ENCODE results near the gene PDRG1. TPM values are rescaled to one million over a fixed set of nuclear protein-coding genes. Genes with fewer than 3 reads are reported as not detected.

PDRG1 gene
- polyA plus RNA-seq, 3 donors: 20.6 to 21.3 (median 20.9) TPM

- no peak for DNase-seq
Observed at GRCh38 chr20:31910071-31910803, 41.6 kb downstream of the PDRG1 start.

GRCh38 chr20:31909253-31910070, 42.4 kb downstream of the PDRG1 start:
- no peak for DNase-seq

- no peak for DNase-seq
Observed at GRCh38 chr20:31908424-31908823, 43.4 kb downstream of the PDRG1 start.

- DNase-seq: no peak
Observed at GRCh38 chr20:31908016-31908415, 43.8 kb downstream of the PDRG1 start.

GRCh38 chr20:31907046-31907445, 44.8 kb downstream of the PDRG1 start:
- DNase-seq: no peak

DNA sequence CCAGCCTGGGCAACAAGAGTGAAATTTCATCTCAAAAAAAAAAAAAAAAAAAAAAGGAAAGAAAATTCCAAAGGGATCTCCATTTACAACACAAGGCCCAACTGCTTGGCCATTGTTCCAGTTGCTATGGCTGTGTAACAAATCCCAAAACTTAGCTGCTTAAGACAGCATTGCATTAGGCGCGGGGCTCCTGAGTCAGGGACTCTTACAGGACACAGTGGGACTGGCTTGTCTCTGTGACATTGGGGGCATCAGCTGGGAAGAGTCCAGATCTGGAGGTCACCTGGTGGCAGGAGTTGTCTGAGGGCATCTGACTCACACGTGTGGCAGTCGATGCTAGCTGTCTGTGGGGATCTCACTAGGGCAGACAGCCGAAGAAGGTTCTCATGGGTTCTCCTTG, 45.8 kb downstream of the PDRG1 start:
- no peak for DNase-seq

DNA sequence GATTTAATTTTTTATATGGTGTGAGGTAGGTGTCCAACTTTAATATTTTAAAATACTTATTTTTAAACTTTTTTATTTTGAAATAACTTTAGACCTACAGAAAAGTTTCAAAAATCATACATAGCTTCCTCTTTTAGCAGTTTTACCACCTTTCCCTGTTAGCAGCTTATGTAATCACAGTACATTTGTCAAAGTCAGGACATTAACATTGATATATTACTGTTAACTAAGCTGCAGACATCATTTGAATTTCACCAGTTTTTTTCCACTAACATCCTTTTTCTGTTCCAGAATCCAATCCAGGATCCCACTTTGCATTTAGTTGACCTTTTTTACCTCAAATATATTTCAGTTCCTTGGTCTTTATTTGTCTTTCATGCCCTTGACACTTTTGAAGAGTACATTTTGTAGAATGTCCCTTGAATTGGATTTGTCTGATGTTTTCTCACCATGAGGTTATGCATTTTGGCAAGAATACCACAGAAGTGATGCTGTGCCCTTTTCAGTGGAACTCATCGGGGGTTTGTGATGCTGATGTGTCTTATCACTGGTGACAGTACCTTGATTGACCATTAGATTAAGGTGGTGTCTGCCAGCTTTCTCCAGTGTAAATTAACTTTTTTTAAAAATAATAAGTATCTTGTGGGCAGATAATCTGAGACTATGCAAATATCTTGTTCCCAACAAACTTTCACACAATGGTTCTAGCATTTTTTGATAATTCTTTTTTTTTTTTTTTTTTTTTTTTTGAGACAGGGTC, 48.0 kb downstream of the PDRG1 start:
- no peak for DNase-seq

- no peak for DNase-seq
Observed at GRCh38 chr20:31901615-31902014, 50.2 kb downstream of the PDRG1 start.

DNA sequence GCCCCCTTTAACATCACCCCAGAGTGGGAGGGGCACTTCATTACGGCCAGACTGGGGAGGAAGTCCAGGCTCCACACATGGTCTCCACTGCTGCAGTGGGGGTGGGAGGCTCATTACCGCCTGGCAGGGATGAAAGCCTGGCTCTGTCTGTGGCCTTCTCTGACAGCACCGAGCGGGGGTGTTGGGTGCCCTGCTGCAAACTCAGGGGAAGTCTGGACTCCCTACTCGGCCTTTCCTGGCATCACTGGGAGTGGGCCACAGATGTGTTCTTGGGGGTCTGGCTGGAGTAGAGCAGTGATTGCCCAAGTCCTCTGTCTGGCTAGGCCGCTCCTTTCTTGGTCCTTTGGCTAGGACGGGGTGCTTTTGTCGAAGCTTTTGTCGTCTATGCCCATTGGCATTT, 54.3 kb downstream of the PDRG1 start:
- no peak for DNase-seq

DNA sequence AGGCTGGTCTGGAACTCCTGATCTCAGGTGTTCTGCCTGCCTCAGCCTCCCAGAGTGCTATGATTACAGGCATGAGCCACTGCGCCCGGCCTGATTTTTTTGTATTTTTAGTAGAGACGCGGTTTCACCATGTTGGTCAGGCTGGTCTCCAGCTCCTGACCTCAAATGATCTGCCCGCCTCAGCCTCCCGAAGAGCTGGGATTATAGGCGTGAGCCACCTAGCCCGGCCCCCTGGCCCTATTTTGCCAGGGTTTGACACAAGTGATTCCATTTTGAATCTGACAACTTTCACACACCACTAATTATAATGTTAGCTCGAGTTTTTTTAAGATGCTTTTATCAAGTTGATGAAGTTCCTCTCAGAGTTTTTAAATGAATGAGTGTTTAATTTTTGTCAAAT, 55.8 kb downstream of the PDRG1 start:
- DNase-seq: no peak

- peak; percentile 51 for DNase-seq
Observed at GRCh38 chr20:31894980-31895675, 56.7 kb downstream of the PDRG1 start.

Other genes with a start within 250 kb of the PDRG1 start
- gene BCL2L1, start 229.2 kb downstream of the PDRG1 start, polyA plus RNA-seq (ENCODE audit: insufficient read length in 3 of 3): 10 to 100 TPM; 80.1 to 84.8 (median 81.1) TPM
- gene TPX2, start 212.8 kb downstream of the PDRG1 start, polyA plus RNA-seq (ENCODE audit: insufficient read length in 3 of 3): 10 to 100 TPM; 44.9 to 53.9 (median 49.4) TPM
- gene MYLK2, start 132.7 kb downstream of the PDRG1 start, polyA plus RNA-seq (ENCODE audit: insufficient read length in 3 of 3): under 1 TPM; 0.65 to 0.95 (median 0.91) TPM
- gene FOXS1, start 106.4 kb downstream of the PDRG1 start, polyA plus RNA-seq (ENCODE audit: insufficient read length in 3 of 3): 1 to 10 TPM; 7.6 to 9.2 (median 8.0) TPM
- 10 to 100 TPM; 17.9 to 23.0 (median 20.7) TPM for gene DUSP15, start 81.5 kb downstream of the PDRG1 start, polyA plus RNA-seq (ENCODE audit: insufficient read length in 3 of 3)
- 1 to 10 TPM; 2.6 to 5.7 (median 5.6) TPM for gene TTLL9, start 81.4 kb downstream of the PDRG1 start, polyA plus RNA-seq (ENCODE audit: insufficient read length in 3 of 3)
- gene XKR7, start 16.1 kb upstream of the PDRG1 start, polyA plus RNA-seq (ENCODE audit: insufficient read length in 3 of 3): under 1 TPM; 0.25 to 0.58 (median 0.43) TPM
- gene CCM2L, start 58.4 kb upstream of the PDRG1 start, polyA plus RNA-seq (ENCODE audit: insufficient read length in 3 of 3): 1 to 10 TPM; 7.0 to 9.2 (median 8.4) TPM
- gene HCK, start 100.2 kb upstream of the PDRG1 start, polyA plus RNA-seq (ENCODE audit: insufficient read length in 3 of 3): 1 to 10 TPM; 2.0 to 3.3 (median 2.5) TPM
- 10 to 100 TPM; 66.6 to 73.9 (median 71.9) TPM for gene TM9SF4, start 157.7 kb upstream of the PDRG1 start, polyA plus RNA-seq (ENCODE audit: insufficient read length in 3 of 3)

Data from renal pelvis (tissue), 4 donors.